Epithelial cell of esophagus (primary cell): ENCODE measurements around the gene NT5DC3.
A peak's percentile ranks its signal among the peaks of the same experiment; 100 is the strongest.
"Not testable (repeated sequence)": the region's sequence is repeated elsewhere in the genome, so short reads cannot be mapped to it uniquely, and the experiment has no call there.

Source experiments
- DNase-seq: peaks from one replicate; pipeline ENCODE4 v3.0.0; 2010; ENCODE audit warnings: low read depth
- H3K4me3 ChIP-seq: 2 replicates; pipeline ENCODE4 v1.5.1; 2011; ENCODE audit warnings: mild to moderate bottlenecking, low read length, control low read depth
- CTCF ChIP-seq: IDR thresholded peaks from 2 replicates; pipeline ENCODE4 v1.5.1; 2011; ENCODE audit warnings: low read depth, mild to moderate bottlenecking, low read length, control low read depth, inconsistent platforms; ENCODE audit not compliant: insufficient read depth; ENCODE audit errors: missing control alignments

Gene NT5DC3

GRCh38 chr12:103839609-103840461 lies 1.2 kb downstream of the NT5DC3 start:
- peak overlapping the region; percentile 76 for H3K4me3 ChIP-seq
- TF ChIP-seq CTCF, result no peak
- DNase-seq, result no peak

- no peak for DNase-seq
- no peak overlapping the region for H3K4me3 ChIP-seq
- TF ChIP-seq CTCF, result no peak
These were observed 1.9 kb downstream of the NT5DC3 start for GRCh38 chr12:103839103-103839502.

- TF ChIP-seq CTCF, result no peak
- no peak for DNase-seq
- H3K4me3 ChIP-seq, result no peak overlapping the region
These were observed 2.6 kb downstream of the NT5DC3 start for GRCh38 chr12:103838254-103838914.

- no peak for TF ChIP-seq CTCF
- no peak overlapping the region for H3K4me3 ChIP-seq
- no peak for DNase-seq
These were observed 4.7 kb downstream of the NT5DC3 start for GRCh38 chr12:103836345-103836744.

GRCh38 chr12:103835747-103836335 lies 5.2 kb downstream of the NT5DC3 start:
- not testable (repeated sequence) for DNase-seq, H3K4me3 ChIP-seq

GRCh38 chr12:103834942-103835341 lies 6.1 kb downstream of the NT5DC3 start:
- no peak overlapping the region for H3K4me3 ChIP-seq
- TF ChIP-seq CTCF, result no peak
- no peak for DNase-seq

GRCh38 chr12:103833891-103834290 lies 7.1 kb downstream of the NT5DC3 start:
- TF ChIP-seq CTCF, result no peak

More at GRCh38 chr12:103833891-103834290, 7.1 kb downstream of the NT5DC3 start:
- DNase-seq, result no peak
- H3K4me3 ChIP-seq, result no peak overlapping the region
